NCI-H146 treated with DMSO at 0.1 percent for 48 hours (cell line): ENCODE data around the gene MBTD1.
A peak's percentile ranks its signal among the peaks of the same experiment; 100 is the strongest.
"Not testable (repeated sequence)": the region's sequence is repeated elsewhere in the genome, so short reads cannot be mapped to it uniquely, and the experiment has no call there.

Source experiments
- DNase-seq: peaks from one replicate; lab custom pipeline; 2025; ENCODE audit not compliant: unreplicated experiment; lab: John Stamatoyannopoulos, UW

The MBTD1 gene

DNA sequence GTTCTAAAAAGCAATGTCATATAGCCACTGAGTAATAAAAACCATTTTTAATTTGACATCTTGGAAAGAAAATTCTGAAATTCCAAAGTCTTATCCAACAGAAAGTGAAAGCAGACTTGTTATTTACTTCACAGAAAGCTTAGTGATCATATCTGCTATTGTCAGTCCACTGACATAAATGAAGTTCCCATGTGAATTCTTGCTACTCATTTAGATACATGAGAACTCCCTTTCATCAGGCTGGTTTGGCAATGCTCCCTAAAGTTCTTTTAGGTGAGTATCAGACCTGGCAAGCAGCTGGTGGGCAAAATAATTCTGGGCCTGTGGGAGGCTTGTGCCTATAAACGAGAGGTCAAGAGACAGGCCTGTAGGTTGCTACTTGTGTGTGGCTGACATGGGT is 70.2 kb downstream of the MBTD1 start:
- no peak for DNase-seq

DNA sequence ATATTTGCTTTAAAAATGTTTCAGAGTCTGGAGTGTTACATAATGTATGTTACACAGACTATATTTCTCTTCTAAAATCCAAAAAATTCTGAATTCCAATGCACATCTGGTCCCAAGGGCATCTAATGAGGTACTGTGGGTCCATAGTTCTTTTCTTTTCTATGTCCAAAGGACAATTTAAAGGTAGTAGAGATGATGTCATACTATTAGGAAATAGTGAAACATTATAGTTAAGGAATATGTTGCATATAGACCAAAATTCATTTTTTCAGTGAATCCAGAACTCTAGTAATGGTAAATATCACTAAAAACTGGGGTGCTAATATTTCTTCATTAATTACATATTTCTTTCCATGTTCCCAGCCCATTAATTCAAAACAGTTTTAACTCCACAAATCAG is 70.7 kb downstream of the MBTD1 start:
- DNase-seq, result no peak

DNA sequence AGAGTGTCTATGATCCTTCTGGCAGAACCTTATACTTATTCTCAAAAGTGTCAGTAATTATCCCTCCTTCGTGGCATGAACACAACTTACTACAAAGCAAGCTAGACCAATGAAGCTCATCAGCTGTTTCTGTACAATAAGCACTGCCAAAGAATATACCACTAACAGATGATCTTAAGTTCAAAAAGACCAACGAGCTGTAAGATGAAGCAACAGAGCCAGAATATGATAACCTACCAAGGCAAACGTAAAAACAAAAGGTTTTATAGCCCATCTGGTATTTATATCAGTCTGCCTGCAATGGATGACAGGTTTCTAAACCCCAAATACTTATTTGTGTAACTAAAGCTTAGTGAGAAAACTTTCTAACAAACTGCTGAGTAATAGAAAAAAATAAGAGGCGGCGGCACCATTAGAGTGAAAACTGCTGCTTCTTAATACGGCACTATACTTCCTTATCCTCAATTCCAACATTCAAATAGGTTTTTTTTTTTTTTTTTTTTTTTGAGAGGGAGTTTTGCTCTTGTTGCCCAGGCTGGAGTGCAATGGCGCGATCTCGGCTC is 71.5 kb downstream of the MBTD1 start:
- DNase-seq, result no peak

DNA sequence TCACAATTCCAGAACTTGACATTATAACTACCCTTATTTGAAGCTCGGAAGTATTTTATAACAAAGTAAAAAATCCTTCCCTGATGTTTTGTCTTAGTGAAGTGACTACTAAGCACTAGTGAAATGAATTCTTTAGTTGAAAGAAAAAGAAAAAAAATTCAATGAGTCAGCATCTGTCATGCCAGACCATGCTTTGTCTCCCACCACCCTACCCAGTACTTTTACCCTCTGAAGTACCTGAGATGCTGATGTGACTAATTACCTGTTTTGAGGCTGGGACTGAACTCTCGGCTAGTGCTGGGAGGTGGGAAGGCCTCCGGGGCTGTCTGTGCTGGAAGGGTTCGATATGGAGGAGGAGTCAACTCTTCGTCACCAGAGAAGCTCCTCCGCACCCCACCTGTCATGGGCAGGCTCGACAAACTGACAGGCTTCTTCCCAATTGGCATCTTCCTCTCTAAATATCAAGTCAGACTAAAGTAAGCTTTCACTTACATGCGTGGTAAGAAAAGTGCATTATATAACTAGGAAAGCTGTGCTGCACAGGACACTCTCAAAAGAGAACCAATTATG is 74.0 kb downstream of the MBTD1 start:
- DNase-seq, result no peak

DNA sequence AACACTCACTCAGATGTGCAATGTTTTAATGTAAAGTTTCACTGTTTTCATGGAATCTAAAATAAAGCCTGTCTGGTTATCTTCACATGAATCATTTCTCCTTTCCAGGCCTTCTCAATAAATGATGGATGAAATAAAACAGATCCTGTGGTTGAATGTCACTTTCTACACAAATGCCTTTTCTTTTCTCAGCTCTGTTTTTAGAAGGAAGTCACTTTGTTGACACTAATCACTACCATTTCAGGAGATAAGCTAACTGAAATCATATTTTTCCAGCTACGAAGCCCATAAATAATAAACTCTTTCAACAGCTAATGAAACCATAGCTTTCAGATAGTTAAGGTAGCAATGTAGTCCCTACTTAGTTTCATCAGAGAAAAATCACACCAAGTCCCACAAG is 75.7 kb downstream of the MBTD1 start:
- DNase-seq, result no peak

DNA sequence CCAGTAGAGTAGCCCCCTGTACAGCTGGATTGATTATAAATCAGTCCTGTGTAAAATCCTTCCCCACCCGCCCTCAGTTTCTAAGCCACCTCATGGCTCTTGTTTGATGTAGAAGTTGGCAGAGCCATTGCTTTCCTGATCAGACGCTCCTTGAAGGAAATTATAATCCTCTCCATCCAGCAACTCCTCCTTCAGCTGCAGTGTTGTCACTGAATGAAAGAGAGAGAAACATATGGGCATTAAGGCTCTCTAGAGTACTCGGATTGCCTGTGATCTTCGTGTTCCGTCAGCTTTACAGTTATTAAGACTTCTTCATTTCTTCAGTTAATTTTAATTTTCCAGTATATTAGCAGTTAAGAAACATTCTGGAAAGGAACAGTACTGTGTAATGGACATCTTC is 79.4 kb downstream of the MBTD1 start:
- DNase-seq, result no peak

DNA sequence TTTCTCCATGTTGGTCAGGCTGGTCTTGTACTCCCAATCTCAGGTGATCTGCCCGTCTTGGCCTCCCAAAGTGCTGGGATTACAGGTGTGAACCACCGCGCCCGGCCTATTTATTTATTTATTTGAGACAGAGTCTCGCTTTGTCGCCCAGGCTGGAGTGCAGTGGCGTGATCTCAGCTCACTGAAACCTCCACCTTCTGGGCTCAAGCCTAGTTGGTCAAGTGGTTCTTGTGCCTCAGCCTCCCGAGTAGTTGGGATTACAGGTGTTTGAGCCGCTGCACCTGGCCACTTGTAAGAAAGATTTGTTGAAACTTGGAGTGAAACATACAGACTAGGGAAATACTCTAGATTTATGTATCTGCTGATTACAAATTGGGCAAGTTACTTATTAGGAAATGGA is 87.8 kb downstream of the MBTD1 start:
- not testable (repeated sequence) for DNase-seq

DNA sequence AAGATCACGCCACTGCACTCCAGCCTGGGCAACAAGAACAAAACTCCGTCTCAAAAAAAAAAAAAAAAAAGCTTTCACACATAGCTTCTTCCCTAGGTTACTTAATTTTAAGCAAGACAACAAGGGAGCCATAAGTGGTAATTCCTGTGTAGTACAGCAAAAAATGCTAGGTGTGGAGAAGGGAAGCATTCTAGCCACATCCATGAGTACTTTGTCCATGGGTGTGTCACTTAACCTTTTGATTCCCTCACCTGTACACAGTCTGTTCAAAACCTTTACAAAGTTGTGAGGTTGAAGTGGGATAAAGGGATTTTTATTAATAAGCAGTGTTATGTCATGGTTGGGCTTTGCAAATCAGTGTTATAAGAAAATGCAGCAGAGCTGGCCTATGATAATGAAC is 89.1 kb downstream of the MBTD1 start:
- no peak for DNase-seq

DNA sequence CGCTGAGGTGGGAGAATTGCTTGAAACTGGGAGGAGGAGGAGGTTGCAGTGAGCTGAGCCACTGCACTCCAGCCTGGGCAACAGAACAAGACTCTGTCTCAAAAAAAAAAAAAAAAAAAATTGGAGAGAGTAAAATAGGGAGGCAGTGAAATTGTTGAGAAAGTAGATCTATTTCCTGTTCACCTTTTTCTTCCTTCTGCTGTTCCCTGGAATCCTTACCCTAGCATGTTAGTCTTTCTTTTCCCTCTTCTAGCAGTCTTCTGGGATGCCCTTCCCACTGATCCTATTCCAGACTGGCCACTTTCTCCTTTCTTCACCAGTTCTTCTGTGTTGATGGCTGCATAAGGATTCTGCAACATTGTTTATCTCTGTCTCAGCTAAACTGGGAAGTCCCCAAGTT is 90.5 kb downstream of the MBTD1 start:
- no peak for DNase-seq

DNA sequence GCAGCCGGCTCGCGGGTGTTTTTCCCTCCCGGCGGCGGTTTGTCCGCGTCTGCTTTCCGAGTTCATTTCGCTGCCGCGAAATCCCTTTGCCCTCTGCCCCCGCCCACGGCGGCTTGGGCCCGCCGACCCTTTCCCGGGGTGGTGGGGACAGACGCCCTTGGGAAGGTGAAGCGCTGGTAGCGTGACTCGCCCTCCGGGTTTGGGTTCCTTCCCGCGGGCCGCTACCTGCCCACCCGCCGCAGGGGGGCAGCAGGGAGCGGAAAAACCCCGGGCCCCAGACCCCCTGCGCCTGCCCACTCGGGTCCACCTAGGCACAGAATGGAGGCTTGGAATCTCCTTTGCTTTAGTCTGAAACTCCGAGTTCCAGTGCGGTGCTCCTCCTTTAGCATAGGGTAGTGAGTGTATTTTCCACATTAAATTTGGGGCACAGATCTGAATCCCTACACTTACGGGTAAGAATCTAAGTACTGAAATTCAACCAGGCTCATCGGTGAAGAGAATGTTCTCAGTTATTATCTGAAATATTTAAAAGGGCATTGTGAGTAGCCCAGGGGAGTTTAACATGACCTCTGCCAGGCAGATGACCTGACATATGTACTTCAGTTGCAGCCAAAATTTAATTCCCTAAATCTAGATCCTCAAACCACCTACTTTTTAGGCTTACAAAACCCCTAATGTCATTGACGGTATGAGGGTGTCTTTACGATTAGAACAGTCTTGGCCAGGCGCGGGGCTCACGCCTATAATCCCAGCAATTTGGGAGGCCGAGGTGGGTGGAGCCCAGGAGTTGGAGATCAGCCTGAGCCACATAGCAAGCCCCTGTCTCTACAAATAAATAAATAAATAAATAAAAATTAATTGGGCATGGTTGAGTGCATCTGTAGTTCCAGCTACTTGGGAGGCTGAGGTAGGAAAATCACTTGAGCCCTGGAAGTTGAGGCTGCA is 92.6 kb downstream of the MBTD1 start:
- peak; percentile 33 for DNase-seq

DNA sequence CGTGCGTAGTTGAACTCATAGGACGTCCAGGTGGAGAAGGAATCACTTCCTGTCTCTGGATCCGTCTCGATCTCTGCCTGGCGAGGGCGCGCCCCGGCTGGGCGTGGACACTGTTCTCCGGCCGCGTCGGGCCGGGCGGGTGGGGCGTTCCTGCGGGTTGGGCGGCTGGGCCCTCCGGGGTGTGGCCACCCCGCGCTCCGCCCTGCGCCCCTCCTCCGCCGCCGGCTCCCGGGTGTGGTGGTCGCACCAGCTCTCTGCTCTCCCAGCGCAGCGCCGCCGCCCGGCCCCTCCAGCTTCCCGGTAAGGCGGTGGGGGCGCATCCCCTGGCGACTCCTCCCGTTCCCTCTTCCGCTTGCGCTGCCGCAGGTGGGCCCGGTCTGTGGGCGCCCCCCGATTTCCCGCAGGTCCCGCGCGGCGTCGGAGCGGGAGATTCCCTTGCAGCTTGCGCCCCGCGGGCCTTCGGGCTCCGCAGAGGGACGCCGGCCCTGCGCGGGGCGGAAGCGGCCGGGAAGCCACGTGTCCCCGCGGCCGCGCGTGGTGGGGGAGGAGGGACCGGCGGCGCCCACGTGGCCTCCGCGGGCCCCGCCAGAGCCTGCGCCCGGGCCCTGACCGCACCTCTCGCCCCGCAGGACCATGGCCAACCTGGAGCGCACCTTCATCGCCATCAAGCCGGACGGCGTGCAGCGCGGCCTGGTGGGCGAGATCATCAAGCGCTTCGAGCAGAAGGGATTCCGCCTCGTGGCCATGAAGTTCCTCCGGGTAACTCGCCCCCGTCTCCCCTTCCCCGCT is 93.5 kb downstream of the MBTD1 start, which contains the start of gene NME2:
Gene NME2, plus strand, starts transcription at position 214 of the 789 bp plus-strand sequence. Its CDS starts 420 bp downstream, at position 634.
- DNase-seq, result peak; percentile 67

DNA sequence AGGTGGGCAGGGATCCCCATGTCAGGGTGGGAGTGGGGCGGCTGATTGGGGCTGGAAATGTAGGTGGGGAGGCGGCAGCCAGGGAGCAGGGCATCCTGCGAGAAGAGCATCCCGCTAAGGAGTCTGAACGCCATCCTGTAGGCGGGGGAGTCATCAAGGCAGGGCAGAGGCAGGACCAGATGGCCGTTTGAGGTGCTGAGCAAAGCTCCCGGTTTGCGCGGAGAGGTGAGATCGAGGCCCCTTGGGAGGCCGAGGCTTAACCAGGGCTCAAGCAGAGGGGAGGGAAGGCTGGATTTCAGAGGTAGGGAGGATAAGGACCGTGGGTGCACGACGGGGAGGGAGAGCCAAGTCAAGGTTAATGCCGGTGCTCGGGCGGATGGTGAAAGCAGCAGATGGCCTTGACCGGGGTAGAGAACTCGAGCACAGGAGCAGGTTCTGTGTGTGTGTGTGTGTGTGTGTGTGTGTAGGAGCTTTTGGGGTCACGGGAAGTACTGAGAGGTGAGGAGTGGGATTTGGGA is 94.1 kb downstream of the MBTD1 start:
- no peak for DNase-seq

DNA sequence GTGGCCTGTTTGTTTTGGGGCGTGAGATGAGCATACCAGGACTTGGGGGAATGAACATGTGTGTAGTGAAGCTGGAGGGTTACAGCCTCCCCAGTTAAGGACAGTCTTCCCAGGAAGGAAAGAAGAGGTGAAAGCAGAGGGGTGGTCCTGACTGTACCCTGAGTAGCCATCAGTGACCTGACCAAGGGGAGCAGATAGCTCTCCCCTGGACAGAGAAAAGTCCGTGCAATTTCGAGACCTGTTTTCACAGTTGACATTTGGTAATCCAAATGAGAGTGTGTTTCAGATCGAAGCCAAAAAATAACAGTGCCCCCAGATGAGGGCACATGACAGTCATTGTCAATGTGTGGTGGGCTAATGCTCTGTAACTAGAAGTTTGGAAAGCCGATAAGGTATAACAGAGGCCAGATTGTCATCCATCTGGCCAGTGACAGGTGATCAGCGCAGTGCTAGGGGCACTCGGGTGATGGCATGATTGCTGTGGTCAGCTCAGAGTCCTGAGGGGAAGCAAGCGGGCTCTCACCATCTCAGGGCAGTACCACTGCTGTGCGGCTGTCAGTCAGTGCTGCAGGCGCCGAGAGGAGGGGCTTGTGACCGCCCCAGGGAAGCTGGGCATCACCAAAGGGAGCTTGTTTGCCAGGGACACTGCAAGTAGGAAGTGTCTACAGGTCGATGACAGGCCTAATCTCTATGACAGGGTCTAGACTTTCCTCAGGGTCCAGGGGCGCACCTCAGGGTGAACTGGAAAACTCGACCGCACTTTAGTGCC is 94.8 kb downstream of the MBTD1 start:
- peak; percentile 55 for DNase-seq

DNA sequence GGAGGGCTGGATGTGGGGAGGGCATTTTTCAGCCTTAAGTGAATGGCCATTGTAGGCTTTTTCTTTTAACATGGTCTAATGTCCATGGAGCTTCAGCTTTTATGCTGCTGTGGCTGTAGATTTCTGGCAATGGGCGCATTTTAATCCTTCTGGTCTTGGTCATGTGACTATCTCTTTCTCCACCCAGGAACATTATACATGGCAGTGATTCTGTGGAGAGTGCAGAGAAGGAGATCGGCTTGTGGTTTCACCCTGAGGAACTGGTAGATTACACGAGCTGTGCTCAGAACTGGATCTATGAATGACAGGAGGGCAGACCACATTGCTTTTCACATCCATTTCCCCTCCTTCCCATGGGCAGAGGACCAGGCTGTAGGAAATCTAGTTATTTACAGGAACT is 98.3 kb downstream of the MBTD1 start:
- DNase-seq, result no peak

DNA sequence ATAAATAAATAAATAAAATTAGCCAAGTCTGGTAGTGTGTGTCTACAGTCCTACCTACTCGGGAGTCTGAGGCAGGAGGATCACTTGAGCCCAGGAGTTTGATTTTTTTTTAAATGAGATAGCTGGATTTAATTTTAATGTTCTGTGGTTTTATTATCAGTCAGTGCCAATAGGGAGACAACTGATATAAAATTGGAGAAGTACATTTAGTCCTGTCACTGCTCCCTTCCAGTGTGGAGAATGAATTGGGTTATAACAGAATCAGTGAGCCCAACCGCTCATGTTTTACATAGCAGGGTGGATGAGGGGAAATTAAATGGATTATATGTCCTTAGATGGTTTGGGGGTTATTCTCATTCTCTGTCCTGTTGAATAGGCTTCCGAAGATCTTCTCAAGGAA is 100.2 kb downstream of the MBTD1 start:
- no peak for DNase-seq

DNA sequence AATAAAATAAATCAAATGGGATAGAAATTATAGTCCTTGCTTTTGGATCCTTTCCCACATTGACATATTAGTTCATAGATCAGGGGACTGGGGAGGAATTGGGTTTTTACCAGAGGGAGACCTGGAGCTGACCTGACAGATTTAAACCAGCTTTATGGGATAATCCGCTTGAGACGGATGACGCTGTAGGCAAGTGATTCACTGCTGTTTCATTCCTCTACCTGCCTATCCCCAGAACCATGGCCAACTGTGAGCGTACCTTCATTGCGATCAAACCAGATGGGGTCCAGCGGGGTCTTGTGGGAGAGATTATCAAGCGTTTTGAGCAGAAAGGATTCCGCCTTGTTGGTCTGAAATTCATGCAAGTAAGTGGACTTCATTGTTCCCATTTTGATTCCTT is 104.4 kb downstream of the MBTD1 start:
- no peak for DNase-seq

DNA sequence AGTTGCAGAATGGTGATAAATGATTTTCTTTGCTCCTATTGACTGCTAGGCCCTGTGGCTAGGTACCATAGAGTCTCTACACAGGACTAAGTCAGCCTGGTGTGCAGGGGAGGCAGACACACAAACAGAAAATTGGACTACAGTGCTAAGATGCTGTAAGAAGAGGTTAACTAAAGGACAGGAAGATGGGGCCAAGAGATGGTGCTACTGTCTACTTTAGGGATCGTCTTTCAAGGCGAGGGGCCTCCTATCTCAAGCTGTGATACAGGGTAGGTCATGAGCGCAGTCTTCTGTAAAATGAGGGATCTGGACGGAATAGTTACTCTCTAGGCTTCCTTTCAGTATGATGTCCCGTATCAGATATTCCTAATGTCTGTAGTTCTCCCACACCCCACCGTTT is 105.7 kb downstream of the MBTD1 start:
- no peak for DNase-seq

DNA sequence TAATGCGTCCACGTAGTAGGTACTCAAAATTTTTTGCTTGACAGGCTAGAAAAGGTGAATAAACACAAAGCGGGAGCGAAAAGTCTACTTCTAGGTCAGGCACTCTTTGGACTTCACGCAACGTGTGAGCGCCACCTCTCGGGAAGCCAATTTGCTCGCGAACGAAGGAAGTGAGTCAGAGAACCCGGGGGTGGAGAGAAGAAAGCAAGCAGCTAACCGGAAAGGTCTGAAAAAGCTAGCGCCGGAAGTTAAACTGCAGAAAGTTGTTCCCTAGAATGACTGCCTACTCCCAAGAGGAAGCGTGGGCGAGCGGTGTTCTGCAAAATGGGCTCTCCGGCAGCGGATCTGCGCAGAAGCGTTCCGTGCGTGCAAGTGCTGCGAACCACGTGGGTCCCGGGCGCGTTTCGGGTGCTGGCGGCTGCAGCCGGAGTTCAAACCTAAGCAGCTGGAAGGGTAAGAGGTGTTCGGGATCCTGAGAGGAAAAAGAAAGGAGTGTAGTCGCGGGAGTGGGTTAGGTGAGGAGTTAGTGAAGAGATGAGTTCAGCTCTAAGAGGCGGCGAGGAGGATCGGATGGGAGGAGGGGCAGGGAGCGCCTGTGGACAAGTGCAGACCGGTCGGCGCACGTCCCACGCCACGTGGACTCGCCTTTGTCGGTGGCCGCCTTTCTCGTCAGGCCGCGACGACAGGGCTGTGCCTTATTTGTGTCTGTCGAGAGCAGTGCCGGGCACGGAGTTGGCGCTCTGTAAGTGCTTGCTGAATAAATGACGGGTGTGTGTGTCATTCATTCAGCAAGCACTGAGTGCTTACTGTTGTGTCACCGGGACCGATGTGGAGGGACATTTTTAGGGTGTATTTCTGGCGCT is 106.4 kb downstream of the MBTD1 start, which contains the start of gene NME1:
Gene NME1, plus strand, starts transcription at position 350 of the 863 bp plus-strand sequence. CDS start 2,096 bp downstream, outside the sequence.
- DNase-seq, result peak; percentile 98

DNA sequence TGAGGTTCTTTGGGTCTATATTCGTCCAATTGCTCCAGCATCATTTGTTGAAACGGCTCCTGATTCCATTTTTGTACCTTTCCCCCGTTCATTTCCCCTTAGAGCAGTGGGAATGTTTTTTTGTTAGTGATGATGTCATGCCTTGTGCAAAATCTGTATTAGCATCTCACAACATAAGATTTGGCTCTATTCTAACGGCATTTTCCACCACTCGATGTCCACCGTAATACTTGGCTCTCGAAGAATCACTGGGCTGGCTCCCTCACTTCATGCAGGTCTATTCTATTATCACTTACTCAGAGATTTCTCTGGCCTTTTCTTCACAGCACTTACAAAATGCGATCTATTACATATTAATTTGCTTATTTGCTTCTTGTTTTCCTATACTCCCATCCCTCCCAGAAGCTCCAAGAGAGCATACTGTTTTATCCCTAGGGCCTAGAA is 107.1 kb downstream of the MBTD1 start:
- no peak for DNase-seq
